Transverse colon (tissue), 3 donors: ENCODE data around the gene KLF7.

Experiments used
- EP300 ChIP-seq: sonication (generic); formaldehyde crosslinking; IDR thresholded peaks from one replicate; pipeline ENCODE4 v1.6.1; 2017; ENCODE audit warnings: antibody characterized with exemption, low read depth
- POLR2A ChIP-seq: fragments of 450-650 bp; IDR thresholded peaks from one replicate; pipeline ENCODE4 v1.6.1; 2016; ENCODE audit warnings: antibody characterized with exemption, mild to moderate bottlenecking, moderate library complexity
- TF ChIP-seq, protein P1 (sequence below), 5 experiments: fragments of 200-600 bp in 3 of 5; fragments of 450-650 bp in 2 of 5; sonication (generic) in 3 of 5; IDR thresholded peaks; 1 replicate in 2 of 5; 2 replicates in 3 of 5; pipeline ENCODE4 v1.5.1; 2016 to 2017; ENCODE audit warnings: antibody characterized with exemption in 5 of 5, inconsistent platforms in 3 of 5, mild to moderate bottlenecking in 2 of 5, moderate library complexity in 1 of 5

DNA sequence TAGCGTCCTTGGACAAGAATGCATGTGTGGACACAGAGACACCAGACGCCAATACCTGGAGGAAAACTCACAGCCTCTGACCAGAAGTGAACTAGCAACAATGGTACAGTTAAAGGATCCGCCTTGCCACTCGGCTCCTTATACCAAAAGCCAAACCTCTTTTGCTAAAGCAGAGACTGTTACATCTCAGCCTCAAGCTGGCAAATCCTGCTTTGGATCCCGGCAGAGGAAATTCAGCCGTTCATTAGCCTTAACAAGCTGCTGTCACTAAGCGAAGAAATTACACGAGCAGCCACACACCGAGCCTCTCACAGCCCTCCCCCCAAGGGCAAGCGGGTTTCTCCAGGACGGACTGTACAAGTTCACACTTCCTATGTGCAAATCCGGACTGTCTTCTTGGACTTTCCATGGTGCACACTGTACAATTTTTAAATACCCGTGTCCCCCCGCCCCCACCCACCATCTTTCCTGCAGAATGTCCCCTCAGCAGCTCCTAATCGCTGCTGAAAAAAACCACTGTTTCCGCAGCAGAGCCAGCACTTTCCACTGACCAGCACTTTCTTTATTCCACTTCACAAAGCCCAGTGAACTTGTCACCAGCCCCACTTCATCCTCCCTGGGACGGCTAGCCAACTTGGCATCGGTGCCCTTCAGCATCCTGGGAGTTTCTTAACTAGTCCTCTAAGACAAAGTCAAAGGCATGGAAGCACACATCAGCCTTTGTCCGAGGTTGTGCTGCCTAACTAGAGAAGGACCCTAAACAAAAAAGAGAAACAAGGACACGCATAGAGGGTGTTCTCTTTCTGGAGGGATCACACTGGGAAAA, 1.5 kb downstream of the KLF7 start:
- no peak for TF ChIP-seq EP300
- TF ChIP-seq, protein P1, sequence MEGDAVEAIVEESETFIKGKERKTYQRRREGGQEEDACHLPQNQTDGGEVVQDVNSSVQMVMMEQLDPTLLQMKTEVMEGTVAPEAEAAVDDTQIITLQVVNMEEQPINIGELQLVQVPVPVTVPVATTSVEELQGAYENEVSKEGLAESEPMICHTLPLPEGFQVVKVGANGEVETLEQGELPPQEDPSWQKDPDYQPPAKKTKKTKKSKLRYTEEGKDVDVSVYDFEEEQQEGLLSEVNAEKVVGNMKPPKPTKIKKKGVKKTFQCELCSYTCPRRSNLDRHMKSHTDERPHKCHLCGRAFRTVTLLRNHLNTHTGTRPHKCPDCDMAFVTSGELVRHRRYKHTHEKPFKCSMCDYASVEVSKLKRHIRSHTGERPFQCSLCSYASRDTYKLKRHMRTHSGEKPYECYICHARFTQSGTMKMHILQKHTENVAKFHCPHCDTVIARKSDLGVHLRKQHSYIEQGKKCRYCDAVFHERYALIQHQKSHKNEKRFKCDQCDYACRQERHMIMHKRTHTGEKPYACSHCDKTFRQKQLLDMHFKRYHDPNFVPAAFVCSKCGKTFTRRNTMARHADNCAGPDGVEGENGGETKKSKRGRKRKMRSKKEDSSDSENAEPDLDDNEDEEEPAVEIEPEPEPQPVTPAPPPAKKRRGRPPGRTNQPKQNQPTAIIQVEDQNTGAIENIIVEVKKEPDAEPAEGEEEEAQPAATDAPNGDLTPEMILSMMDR (IDR thresholded peaks at IDR 0.05): no peak
- TF ChIP-seq POLR2A: peak; percentile 25
